Trophoblast cell (in vitro differentiated cells and primary cell): ENCODE measurements around the gene HIGD2A. TPM values are rescaled to one million over a fixed set of nuclear protein-coding genes. Genes with fewer than 3 reads are reported as not detected.

Source experiments
- DNase-seq, 2 donors: peaks; one replicate each; pipeline ENCODE4 v3.0.0-alpha.2; 2016
- H2AFZ ChIP-seq: 2 replicates; pipeline ENCODE4 v1.6.1; 2013; ENCODE audit warnings: low read length, moderate library complexity, mild to moderate bottlenecking; ENCODE audit not compliant: insufficient read depth, poor library complexity
- H2AK5ac ChIP-seq: 2 replicates; pipeline ENCODE4 v1.6.1; 2013; ENCODE audit warnings: mild to moderate bottlenecking, low read length
- H2BK120ac ChIP-seq: 2 replicates; pipeline ENCODE4 v1.6.1; 2013; ENCODE audit warnings: low read length, mild to moderate bottlenecking, moderate library complexity; ENCODE audit not compliant: insufficient read depth, poor library complexity
- H2BK12ac ChIP-seq: 2 replicates; pipeline ENCODE4 v1.6.1; 2013; ENCODE audit warnings: mild to moderate bottlenecking, low read length, moderate library complexity
- H2BK5ac ChIP-seq: 2 replicates; pipeline ENCODE4 v1.6.1; 2013; ENCODE audit warnings: low read length, low read depth, moderate library complexity, mild to moderate bottlenecking; ENCODE audit not compliant: poor library complexity
- H3K14ac ChIP-seq: 2 replicates; pipeline ENCODE4 v1.6.1; 2013; ENCODE audit warnings: mild to moderate bottlenecking, low read length
- H3K18ac ChIP-seq: 2 replicates; pipeline ENCODE4 v1.6.1; 2013; ENCODE audit warnings: mild to moderate bottlenecking, low read length
- H3K23ac ChIP-seq: 2 replicates; pipeline ENCODE4 v1.6.1; 2013; ENCODE audit warnings: low read length
- H3K27ac ChIP-seq: 2 replicates; pipeline ENCODE4 v1.5.1; 2013; ENCODE audit warnings: low read depth, mild to moderate bottlenecking, inconsistent platforms, low read length, moderate library complexity
- H3K27me3 ChIP-seq: 2 replicates; pipeline ENCODE4 v1.6.1; 2013; ENCODE audit warnings: inconsistent platforms, mild to moderate bottlenecking, low read length, moderate library complexity; ENCODE audit not compliant: insufficient read depth
- H3K36me3 ChIP-seq, 2 experiments: 1 replicate in 1 of 2; 2 replicates in 1 of 2; pipeline ENCODE4 v1.6.1; 2013; ENCODE audit warnings: low read length in 2 of 2, mild to moderate bottlenecking in 2 of 2, moderate library complexity in 1 of 2; ENCODE audit not compliant: insufficient read depth in 2 of 2, control insufficient read depth in 1 of 2
- H3K4ac ChIP-seq: 2 replicates; pipeline ENCODE4 v1.6.1; 2013; ENCODE audit warnings: low read depth, mild to moderate bottlenecking, low read length, moderate library complexity
- H3K4me1 ChIP-seq, 2 experiments: 1 replicate in 1 of 2; 2 replicates in 1 of 2; pipeline ENCODE4 v1.6.1; 2013; ENCODE audit warnings: low read length in 2 of 2, mild to moderate bottlenecking in 2 of 2, moderate library complexity in 1 of 2; ENCODE audit not compliant: insufficient read depth in 2 of 2, control insufficient read depth in 1 of 2
- H3K4me2 ChIP-seq: 2 replicates; pipeline ENCODE4 v1.6.1; 2013; ENCODE audit warnings: inconsistent platforms, mild to moderate bottlenecking, low read length, moderate library complexity
- H3K4me3 ChIP-seq: 2 replicates; pipeline ENCODE4 v1.5.1; 2013; ENCODE audit warnings: mild to moderate bottlenecking, low read depth, low read length, inconsistent platforms
- H3K79me1 ChIP-seq: one replicate; pipeline ENCODE4 v1.6.1; 2013; ENCODE audit warnings: low read length
- H3K79me2 ChIP-seq: 2 replicates; pipeline ENCODE4 v1.6.1; 2013; ENCODE audit warnings: low read length, mild to moderate bottlenecking; ENCODE audit not compliant: control insufficient read depth, insufficient read depth, poor library complexity
- H3K9ac ChIP-seq: 2 replicates; pipeline ENCODE4 v1.6.1; 2013; ENCODE audit warnings: mild to moderate bottlenecking, low read length
- H3K9me3 ChIP-seq: 2 replicates; pipeline ENCODE4 v1.6.1; 2013; ENCODE audit warnings: low read depth, mild to moderate bottlenecking, control low read depth, inconsistent platforms, low read length; ENCODE audit not compliant: insufficient read depth
- H4K12ac ChIP-seq: 2 replicates; pipeline ENCODE4 v1.6.1; 2013; ENCODE audit warnings: low read depth, mild to moderate bottlenecking, low read length, moderate library complexity
- H4K8ac ChIP-seq: 2 replicates; pipeline ENCODE4 v1.6.1; 2013; ENCODE audit warnings: low read depth, mild to moderate bottlenecking, low read length, moderate library complexity
- H4K91ac ChIP-seq: one replicate; pipeline ENCODE4 v1.6.1; 2013; ENCODE audit warnings: low read depth, mild to moderate bottlenecking, low read length, moderate library complexity
- WGBS: extraction: QIAGEN DNeasy Blood & Tissue Kit; methylation state at CpG from one replicate; pipeline ENCODE4 v1.1.7; 2013; ENCODE audit warnings: missing lambda C conversion rate; ENCODE audit not compliant: insufficient read length, insufficient coverage; ENCODE audit errors: extremely low coverage; 5-methylcytosine and 5-hydroxymethylcytosine counted together
- polyA plus RNA-seq: library from polyadenylated mRNA; stranded (reverse); fragments of 200-250 nt; gene quantifications from 2 replicates; pipeline ENCODE4 v1.2.3, GENCODE V29; 2013

Gene HIGD2A
- polyA plus RNA-seq = 172 and 175 TPM in 2 replicates

GRCh38 chr5:176388444-176389134 lies at the start of gene HIGD2A, which contains the start of gene NOP16:
Gene HIGD2A, plus strand, starts transcription at chr5:176388751. Its CDS starts 69 bp downstream, at chr5:176388820.
Gene NOP16, minus strand, starts transcription at chr5:176388598. Its CDS starts 59 bp downstream, at chr5:176388539.
- Histone ChIP-seq H4K8ac (peak within 1 kb of the TSS; percentile 96), H3K79me1 (peaks cover 9% of the 10 kb centered on the region), H3K4me1 (peaks cover 0 to 7% of the 10 kb centered on the region in 2 experiments), H3K27me3 (no peaks in the 10 kb centered on the region), H2BK12ac (no peak within 1 kb of the TSS), H2AFZ (peak within 1 kb of the TSS; percentile 84), H3K14ac (peak within 1 kb of the TSS; percentile 96), H2BK120ac (peak within 1 kb of the TSS; percentile 92), H3K4ac (peak within 1 kb of the TSS; percentile 86), H2AK5ac (peak within 1 kb of the TSS; percentile 92), H2BK5ac (peak within 1 kb of the TSS; percentile 96), H3K18ac (peak within 1 kb of the TSS; percentile 91), H4K12ac (peak within 1 kb of the TSS; percentile 97), H3K36me3 (peaks cover 35 to 49% of the 10 kb centered on the region in 2 experiments), H3K23ac (no peak within 1 kb of the TSS), H3K4me3 (peak within 1 kb of the TSS; percentile 82), H3K79me2 (peaks cover 11% of the 10 kb centered on the region), H3K9ac (peak within 1 kb of the TSS; percentile 91), H3K27ac (peak within 1 kb of the TSS; percentile 96), H3K4me2 (peak within 1 kb of the TSS; percentile 86), H3K9me3 (no peaks in the 10 kb centered on the region), H4K91ac (peak within 1 kb of the TSS; percentile 95)
- DNase-seq = peak; percentile 98 to 99
- WGBS = no CpG with 5 or more reads among the region's 47 CpGs

GRCh38 chr5:176339304-176339703 lies 49.2 kb upstream of the HIGD2A start:
- Histone ChIP-seq H2BK12ac (no peak overlapping the region), H3K9ac (no peak overlapping the region), H3K9me3 (no peaks in the 10 kb centered on the region), H4K12ac (no peak overlapping the region), H3K79me1 (no peaks in the 10 kb centered on the region), H3K4ac (no peak overlapping the region), H3K18ac (no peak overlapping the region), H4K91ac (no peak overlapping the region), H3K14ac (no peak overlapping the region), H2AFZ (no peak overlapping the region), H4K8ac (no peak overlapping the region), H3K4me1 (no peaks in the 10 kb centered on the region), H2AK5ac (no peak overlapping the region), H3K36me3 (no peaks in the 10 kb centered on the region), H3K4me2 (no peak overlapping the region), H3K23ac (no peak overlapping the region), H3K27me3 (no peaks in the 10 kb centered on the region), H3K4me3 (no peak overlapping the region), H3K79me2 (no peaks in the 10 kb centered on the region), H2BK120ac (no peak overlapping the region), H2BK5ac (no peak overlapping the region), H3K27ac (no peak overlapping the region)
- DNase-seq = no peak
- no CpG with 5 or more reads among the region's 5 CpGs for WGBS

- Histone ChIP-seq H4K91ac (no peak overlapping the region), H3K9me3 (no peaks in the 10 kb centered on the region), H3K79me2 (no peaks in the 10 kb centered on the region)
Observed at GRCh38 chr5:176341325-176342157, 47.0 kb upstream of the HIGD2A start.

GRCh38 chr5:176342158-176342483 lies 46.4 kb upstream of the HIGD2A start:
- Histone ChIP-seq H3K9ac (no peak overlapping the region), H3K18ac (no peak overlapping the region), H4K12ac (no peak overlapping the region), H4K8ac (no peak overlapping the region), H3K4ac (no peak overlapping the region), H2AK5ac (no peak overlapping the region), H2BK120ac (no peak overlapping the region), H3K4me2 (no peak overlapping the region), H3K27me3 (no peaks in the 10 kb centered on the region), H3K36me3 (peaks cover 8 to 17% of the 10 kb centered on the region in 2 experiments), H4K91ac (no peak overlapping the region), H3K27ac (no peak overlapping the region), H3K79me1 (no peaks in the 10 kb centered on the region), H3K9me3 (no peaks in the 10 kb centered on the region), H3K23ac (no peak overlapping the region), H3K4me3 (no peak overlapping the region), H3K79me2 (no peaks in the 10 kb centered on the region), H3K4me1 (no peaks in the 10 kb centered on the region), H2AFZ (no peak overlapping the region), H2BK5ac (no peak overlapping the region), H2BK12ac (no peak overlapping the region), H3K14ac (no peak overlapping the region)
- no peak for DNase-seq
- WGBS = no CpG with 5 or more reads among the region's 1 CpG

More at GRCh38 chr5:176341325-176342157, 47.0 kb upstream of the HIGD2A start:
- Histone ChIP-seq H2AFZ (no peak overlapping the region), H3K18ac (no peak overlapping the region), H3K36me3 (peaks cover 5 to 13% of the 10 kb centered on the region in 2 experiments), H2BK120ac (no peak overlapping the region), H3K14ac (no peak overlapping the region), H3K27ac (no peak overlapping the region), H2AK5ac (no peak overlapping the region), H2BK12ac (no peak overlapping the region), H4K12ac (no peak overlapping the region), H3K23ac (no peak overlapping the region), H3K4me1 (no peaks in the 10 kb centered on the region), H3K9ac (no peak overlapping the region), H3K79me1 (no peaks in the 10 kb centered on the region), H3K4me3 (no peak overlapping the region), H3K4me2 (no peak overlapping the region), H3K27me3 (no peaks in the 10 kb centered on the region), H3K4ac (no peak overlapping the region), H2BK5ac (no peak overlapping the region), H4K8ac (no peak overlapping the region)
- WGBS = no CpG with 5 or more reads among the region's 2 CpGs
- DNase-seq = no peak
